GM12801 (cell line): ENCODE data around the gene AKR1B15.

Experiments
- CTCF ChIP-seq: IDR thresholded peaks from one replicate; pipeline ENCODE4 v1.5.1; 2011; ENCODE audit warnings: control low read depth; ENCODE audit not compliant: insufficient read length; ENCODE audit errors: extremely low read depth

AKR1B15 gene

GRCh38 chr7:134618756-134619530 lies 70.0 kb downstream of the AKR1B15 start:
- no peak for TF ChIP-seq CTCF

GRCh38 chr7:134619627-134620331 lies 70.9 kb downstream of the AKR1B15 start:
- no peak for TF ChIP-seq CTCF

GRCh38 chr7:134622303-134622995 lies 73.5 kb downstream of the AKR1B15 start:
- no peak for TF ChIP-seq CTCF

GRCh38 chr7:134623193-134623592 lies 74.3 kb downstream of the AKR1B15 start:
- TF ChIP-seq CTCF, result no peak

GRCh38 chr7:134625550-134625949 lies 76.6 kb downstream of the AKR1B15 start:
- no peak for TF ChIP-seq CTCF

GRCh38 chr7:134627109-134627774 lies 78.3 kb downstream of the AKR1B15 start:
- TF ChIP-seq CTCF, result no peak

GRCh38 chr7:134627775-134628153 lies 78.9 kb downstream of the AKR1B15 start:
- no peak for TF ChIP-seq CTCF
